ENCODE results near the gene COL8A1.

DNA sequence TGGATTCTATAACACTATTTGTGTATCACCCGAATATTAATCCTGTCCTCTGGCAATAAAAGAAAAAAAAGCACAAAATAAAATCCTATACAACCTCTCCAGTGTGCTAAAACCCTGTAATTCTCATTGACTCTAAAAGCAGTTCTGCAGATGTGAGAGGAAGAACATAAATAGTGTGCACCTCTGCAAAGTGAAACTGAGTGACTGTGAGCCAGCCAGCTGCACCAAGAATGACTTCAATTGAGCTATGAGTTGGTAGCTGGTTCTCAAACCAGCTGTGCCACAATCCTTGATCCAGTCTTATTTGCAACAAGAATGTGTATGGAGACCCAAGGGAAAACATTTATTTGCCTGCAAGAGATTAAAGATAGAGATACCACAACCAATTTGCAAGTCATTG is 31.2 kb upstream of the COL8A1 start:
- TF ChIP-seq, protein P1, sequence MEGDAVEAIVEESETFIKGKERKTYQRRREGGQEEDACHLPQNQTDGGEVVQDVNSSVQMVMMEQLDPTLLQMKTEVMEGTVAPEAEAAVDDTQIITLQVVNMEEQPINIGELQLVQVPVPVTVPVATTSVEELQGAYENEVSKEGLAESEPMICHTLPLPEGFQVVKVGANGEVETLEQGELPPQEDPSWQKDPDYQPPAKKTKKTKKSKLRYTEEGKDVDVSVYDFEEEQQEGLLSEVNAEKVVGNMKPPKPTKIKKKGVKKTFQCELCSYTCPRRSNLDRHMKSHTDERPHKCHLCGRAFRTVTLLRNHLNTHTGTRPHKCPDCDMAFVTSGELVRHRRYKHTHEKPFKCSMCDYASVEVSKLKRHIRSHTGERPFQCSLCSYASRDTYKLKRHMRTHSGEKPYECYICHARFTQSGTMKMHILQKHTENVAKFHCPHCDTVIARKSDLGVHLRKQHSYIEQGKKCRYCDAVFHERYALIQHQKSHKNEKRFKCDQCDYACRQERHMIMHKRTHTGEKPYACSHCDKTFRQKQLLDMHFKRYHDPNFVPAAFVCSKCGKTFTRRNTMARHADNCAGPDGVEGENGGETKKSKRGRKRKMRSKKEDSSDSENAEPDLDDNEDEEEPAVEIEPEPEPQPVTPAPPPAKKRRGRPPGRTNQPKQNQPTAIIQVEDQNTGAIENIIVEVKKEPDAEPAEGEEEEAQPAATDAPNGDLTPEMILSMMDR (IDR thresholded peaks at IDR 0.05; ENCODE audit: insufficient read depth, low read depth, low read length): no peak
- no peak for TF ChIP-seq EZH2 (IDR thresholded peaks at IDR 0.05; ENCODE audit: insufficient read depth, low read length)
